Fibroblast of skin of right quadriceps (primary cell): ENCODE results near the gene APOO.

Source experiments
- DNase-seq: peaks from one replicate; pipeline ENCODE4 v3.0.0-alpha.2; 2013

APOO gene

GRCh38 chrX:23783589-23784469, 123.9 kb downstream of the APOO start:
- DNase-seq: no peak
